ENCODE results near the gene CTSO.
"Not testable (repeated sequence)": the region's sequence is repeated elsewhere in the genome, so short reads cannot be mapped to it uniquely, and the experiment has no call there.

- TF ChIP-seq FOXA2 (IDR thresholded peaks at IDR 0.05); CTCF (IDR thresholded peaks at IDR 0.05; ENCODE audit: low read depth, low read length, missing input control); RXRA (IDR thresholded peaks at IDR 0.05); TAF1 (conservative IDR thresholded peaks at IDR 0.05); GABPA (IDR thresholded peaks at IDR 0.05 in 1 of 2, conservative IDR thresholded peaks at IDR 0.05 in 1 of 2); YY1 (IDR thresholded peaks at IDR 0.05); RAD21 (IDR thresholded peaks at IDR 0.05); SP1 (IDR thresholded peaks at IDR 0.05): not testable (repeated sequence)
- TF ChIP-seq, protein P1, sequence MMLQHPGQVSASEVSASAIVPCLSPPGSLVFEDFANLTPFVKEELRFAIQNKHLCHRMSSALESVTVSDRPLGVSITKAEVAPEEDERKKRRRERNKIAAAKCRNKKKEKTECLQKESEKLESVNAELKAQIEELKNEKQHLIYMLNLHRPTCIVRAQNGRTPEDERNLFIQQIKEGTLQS (IDR thresholded peaks at IDR 0.05): not testable (repeated sequence)
- TF ChIP-seq, protein P2, sequence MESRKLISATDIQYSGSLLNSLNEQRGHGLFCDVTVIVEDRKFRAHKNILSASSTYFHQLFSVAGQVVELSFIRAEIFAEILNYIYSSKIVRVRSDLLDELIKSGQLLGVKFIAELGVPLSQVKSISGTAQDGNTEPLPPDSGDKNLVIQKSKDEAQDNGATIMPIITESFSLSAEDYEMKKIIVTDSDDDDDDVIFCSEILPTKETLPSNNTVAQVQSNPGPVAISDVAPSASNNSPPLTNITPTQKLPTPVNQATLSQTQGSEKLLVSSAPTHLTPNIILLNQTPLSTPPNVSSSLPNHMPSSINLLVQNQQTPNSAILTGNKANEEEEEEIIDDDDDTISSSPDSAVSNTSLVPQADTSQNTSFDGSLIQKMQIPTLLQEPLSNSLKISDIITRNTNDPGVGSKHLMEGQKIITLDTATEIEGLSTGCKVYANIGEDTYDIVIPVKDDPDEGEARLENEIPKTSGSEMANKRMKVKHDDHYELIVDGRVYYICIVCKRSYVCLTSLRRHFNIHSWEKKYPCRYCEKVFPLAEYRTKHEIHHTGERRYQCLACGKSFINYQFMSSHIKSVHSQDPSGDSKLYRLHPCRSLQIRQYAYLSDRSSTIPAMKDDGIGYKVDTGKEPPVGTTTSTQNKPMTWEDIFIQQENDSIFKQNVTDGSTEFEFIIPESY (IDR thresholded peaks at IDR 0.05): not testable (repeated sequence)
These were observed 19.0 kb downstream of the CTSO start for GRCh38 chr4:155934634-155935033.
